Peyer's patch (tissue), 4 donors: Measurements from ENCODE around the gene RNF208.

ENCODE experiments used
- POLR2A ChIP-seq, 2 donors: fragments of 450-650 bp; IDR thresholded peaks; one replicate each; pipeline ENCODE4 v1.5.1; 2017; ENCODE audit warnings: antibody characterized with exemption in 2 of 2, mild to moderate bottlenecking in 2 of 2, moderate library complexity in 2 of 2
- TF ChIP-seq, protein P1 (sequence below), 6 experiments: fragments of 450-650 bp in 4 of 6; fragments of 200-600 bp in 2 of 6; sonication (generic) in 1 of 6; IDR thresholded peaks; one replicate each; pipeline ENCODE4 v1.5.1; 2017 to 2019; ENCODE audit warnings: antibody characterized with exemption in 6 of 6, mild to moderate bottlenecking in 3 of 6, moderate library complexity in 1 of 6

DNA sequence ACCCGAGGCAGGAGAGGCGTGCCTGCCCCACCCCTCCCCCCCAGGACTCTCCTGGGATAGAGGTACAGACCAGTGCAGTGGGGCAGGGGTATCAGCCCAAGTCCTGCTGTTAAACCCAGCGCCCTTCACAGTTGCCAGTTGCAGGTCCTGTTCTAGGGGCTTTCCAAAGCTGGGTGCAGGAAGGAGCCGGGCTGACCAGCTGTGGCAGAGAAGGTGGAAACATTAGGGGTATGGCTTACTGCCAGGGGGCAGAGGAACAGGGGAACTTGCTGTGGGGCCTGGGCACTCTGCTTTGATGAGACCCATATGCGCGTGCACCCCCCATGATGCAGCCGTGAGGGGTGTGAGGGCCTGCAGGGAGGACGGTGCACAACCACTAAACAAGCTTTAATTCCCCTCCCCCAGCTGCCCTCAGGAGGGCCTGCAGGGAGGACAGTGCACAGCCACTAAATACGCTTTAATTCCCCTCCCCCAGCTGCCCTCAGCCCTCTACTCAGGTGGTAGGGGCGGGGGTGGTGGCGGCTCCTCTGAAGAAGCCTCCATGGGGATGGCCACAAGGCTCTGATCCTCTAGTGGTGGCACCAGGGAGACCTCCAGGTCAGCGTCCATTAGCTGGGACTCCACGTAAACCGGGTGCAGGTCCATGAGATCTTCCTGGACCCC lies 51.4 kb downstream of the RNF208 start:
- TF ChIP-seq, protein P1, sequence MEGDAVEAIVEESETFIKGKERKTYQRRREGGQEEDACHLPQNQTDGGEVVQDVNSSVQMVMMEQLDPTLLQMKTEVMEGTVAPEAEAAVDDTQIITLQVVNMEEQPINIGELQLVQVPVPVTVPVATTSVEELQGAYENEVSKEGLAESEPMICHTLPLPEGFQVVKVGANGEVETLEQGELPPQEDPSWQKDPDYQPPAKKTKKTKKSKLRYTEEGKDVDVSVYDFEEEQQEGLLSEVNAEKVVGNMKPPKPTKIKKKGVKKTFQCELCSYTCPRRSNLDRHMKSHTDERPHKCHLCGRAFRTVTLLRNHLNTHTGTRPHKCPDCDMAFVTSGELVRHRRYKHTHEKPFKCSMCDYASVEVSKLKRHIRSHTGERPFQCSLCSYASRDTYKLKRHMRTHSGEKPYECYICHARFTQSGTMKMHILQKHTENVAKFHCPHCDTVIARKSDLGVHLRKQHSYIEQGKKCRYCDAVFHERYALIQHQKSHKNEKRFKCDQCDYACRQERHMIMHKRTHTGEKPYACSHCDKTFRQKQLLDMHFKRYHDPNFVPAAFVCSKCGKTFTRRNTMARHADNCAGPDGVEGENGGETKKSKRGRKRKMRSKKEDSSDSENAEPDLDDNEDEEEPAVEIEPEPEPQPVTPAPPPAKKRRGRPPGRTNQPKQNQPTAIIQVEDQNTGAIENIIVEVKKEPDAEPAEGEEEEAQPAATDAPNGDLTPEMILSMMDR (IDR thresholded peaks at IDR 0.05), result no peak
- no peak for TF ChIP-seq POLR2A (IDR thresholded peaks at IDR 0.05)
